Measurements from ENCODE around the gene DMBT1.

The DMBT1 gene

DNA sequence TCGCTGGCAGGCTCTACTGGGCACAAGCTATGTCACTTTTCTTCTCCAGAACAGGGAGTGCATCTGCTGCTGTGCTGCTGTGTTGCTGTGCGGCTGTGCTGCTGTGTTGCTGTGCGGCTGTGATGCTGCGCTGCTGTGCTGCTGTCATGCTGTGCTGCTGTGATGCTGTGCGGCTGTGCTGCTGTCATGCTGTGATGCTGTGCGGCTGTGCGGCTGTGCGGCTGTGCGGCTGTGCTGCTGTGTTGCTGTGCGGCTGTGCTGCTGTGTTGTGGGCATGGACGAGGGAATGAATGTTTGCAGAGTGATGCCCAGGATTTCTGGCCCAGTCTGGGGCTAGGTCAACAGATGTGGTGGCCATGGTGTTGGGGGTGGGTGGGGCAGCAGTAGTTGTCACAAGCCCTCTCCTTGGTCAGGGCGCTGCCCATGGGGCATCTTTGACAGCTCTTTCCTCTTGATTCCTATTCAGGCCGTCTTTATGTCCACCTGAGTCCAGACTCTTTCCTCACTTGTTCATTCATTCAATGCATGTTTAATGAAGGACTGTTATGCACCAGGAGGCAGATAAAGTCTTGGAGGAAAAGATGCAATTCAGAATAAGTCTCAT, 83.5 kb downstream of the DMBT1 start:
- Mint-ChIP-seq H3K4me1 (no peaks in the 10 kb centered on the region), H3K4me3 (no peak overlapping the region)

GRCh38 chr10:122646511-122647382, 86.2 kb downstream of the DMBT1 start:
- H3K27ac Mint-ChIP-seq = no peak overlapping the region
- peaks cover 7% of the 10 kb centered on the region for H3K27me3 Mint-ChIP-seq
- no peaks in the 10 kb centered on the region for H3K9me3 Mint-ChIP-seq
- H3K4me3 Mint-ChIP-seq = no peak overlapping the region
- no peaks in the 10 kb centered on the region for H3K36me3 Mint-ChIP-seq
- H3K4me1 Mint-ChIP-seq = no peaks in the 10 kb centered on the region

More for the DNA sequence above, 83.5 kb downstream of the DMBT1 start:
- no peaks in the 10 kb centered on the region for H3K9me3 Mint-ChIP-seq
- H3K27ac Mint-ChIP-seq = no peak overlapping the region
- H3K36me3 Mint-ChIP-seq = no peaks in the 10 kb centered on the region
- H3K27me3 Mint-ChIP-seq = no peaks in the 10 kb centered on the region

DNA sequence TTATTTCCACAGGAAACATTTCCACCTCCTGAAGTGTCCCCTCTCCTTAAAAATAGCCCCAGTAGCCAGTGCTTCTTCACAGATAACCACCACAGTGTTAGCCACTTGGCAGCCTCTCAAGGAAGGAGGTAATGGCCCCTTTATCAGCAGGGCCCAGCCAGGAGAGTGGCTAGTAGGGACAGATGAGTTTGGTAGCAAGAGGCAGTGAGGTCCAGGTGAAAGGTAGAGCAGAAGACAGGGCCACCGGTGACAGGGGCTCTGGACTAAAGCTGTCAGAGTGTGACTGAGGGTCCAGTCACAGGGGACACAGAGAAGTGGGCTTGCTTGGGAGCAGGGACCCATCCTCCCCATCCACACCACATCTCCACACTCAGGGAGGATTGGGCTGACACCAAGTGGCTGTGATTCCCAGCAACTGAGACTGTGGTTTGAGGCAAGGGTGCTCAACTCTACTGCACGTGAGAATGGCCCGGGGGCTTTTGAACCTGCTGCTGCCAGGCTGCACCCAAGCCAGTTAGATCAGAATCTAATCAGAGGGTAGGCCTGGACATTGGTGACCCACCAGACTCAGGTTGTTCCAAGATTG, 86.9 kb downstream of the DMBT1 start:
- H3K27ac Mint-ChIP-seq = no peak overlapping the region
- no peaks in the 10 kb centered on the region for H3K9me3 Mint-ChIP-seq
- H3K27me3 Mint-ChIP-seq = peaks cover 11% of the 10 kb centered on the region
- no peaks in the 10 kb centered on the region for H3K36me3 Mint-ChIP-seq
- H3K4me3 Mint-ChIP-seq = no peak overlapping the region
- no peaks in the 10 kb centered on the region for H3K4me1 Mint-ChIP-seq

- no peak overlapping the region for H3K4me3 Mint-ChIP-seq
- H3K27me3 Mint-ChIP-seq = peaks cover 14% of the 10 kb centered on the region
- no peak overlapping the region for H3K27ac Mint-ChIP-seq
- H3K36me3 Mint-ChIP-seq = no peaks in the 10 kb centered on the region
- H3K9me3 Mint-ChIP-seq = no peaks in the 10 kb centered on the region
- no peaks in the 10 kb centered on the region for H3K4me1 Mint-ChIP-seq
These were observed 88.3 kb downstream of the DMBT1 start for GRCh38 chr10:122648599-122649428.

GRCh38 chr10:122649903-122650302, 89.3 kb downstream of the DMBT1 start:
- Mint-ChIP-seq H3K27me3 (peaks cover 15% of the 10 kb centered on the region), H3K27ac (no peak overlapping the region), H3K36me3 (no peaks in the 10 kb centered on the region), H3K4me3 (no peak overlapping the region), H3K9me3 (no peaks in the 10 kb centered on the region), H3K4me1 (no peaks in the 10 kb centered on the region)

GRCh38 chr10:122650331-122650730, 89.8 kb downstream of the DMBT1 start:
- Mint-ChIP-seq H3K27ac (no peak overlapping the region), H3K4me3 (no peak overlapping the region), H3K4me1 (no peaks in the 10 kb centered on the region), H3K9me3 (no peaks in the 10 kb centered on the region), H3K36me3 (no peaks in the 10 kb centered on the region), H3K27me3 (peaks cover 19% of the 10 kb centered on the region)

DNA sequence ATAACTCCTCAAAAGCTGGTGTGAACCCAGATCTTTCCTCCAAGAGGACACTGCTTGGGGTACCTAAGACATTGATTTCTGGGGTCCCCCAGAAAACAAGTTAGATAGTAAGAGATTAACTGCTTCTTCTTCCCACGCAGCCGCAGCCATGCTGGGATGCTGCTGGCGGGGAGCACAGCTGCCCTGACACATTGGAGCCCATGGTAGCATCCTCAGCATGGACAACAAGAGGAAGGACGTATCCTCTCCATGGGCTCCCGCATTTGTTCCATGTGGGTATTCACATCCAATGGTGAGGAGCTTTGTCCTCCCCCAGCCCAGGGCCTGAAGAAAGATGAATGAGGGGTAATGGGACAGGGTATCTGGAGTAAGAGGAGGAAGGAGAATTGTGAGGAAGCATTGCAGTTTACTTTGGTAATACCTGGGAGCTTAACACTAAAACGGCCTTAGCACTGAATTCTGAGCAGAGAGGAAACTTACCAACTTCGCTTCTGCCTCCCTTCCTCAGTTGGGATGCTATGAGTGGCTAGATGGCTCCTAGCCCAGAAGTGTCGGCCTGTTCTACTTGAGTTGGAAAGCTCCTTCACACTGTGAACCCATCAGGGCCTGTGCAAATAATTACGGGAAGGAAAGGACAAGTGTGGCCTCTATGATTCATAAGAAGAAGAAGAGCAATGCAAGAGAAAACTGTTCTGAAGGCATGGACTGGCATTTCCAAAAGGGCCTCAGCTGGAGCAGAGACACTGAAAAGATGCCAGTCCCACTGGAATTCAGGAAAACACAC, 95.2 kb downstream of the DMBT1 start:
- Mint-ChIP-seq H3K27ac (no peak overlapping the region), H3K4me3 (no peak overlapping the region), H3K36me3 (no peaks in the 10 kb centered on the region), H3K27me3 (peaks cover 17% of the 10 kb centered on the region), H3K9me3 (no peaks in the 10 kb centered on the region), H3K4me1 (no peaks in the 10 kb centered on the region)

- Mint-ChIP-seq H3K4me1 (no peaks in the 10 kb centered on the region), H3K4me3 (no peak overlapping the region), H3K9me3 (no peaks in the 10 kb centered on the region), H3K27ac (no peak overlapping the region), H3K36me3 (no peaks in the 10 kb centered on the region), H3K27me3 (peaks cover 14% of the 10 kb centered on the region)
These were observed 95.8 kb downstream of the DMBT1 start for GRCh38 chr10:122656308-122656705.

GRCh38 chr10:122656741-122657140, 96.2 kb downstream of the DMBT1 start:
- Mint-ChIP-seq H3K4me3 (no peak overlapping the region), H3K9me3 (no peaks in the 10 kb centered on the region), H3K36me3 (no peaks in the 10 kb centered on the region), H3K27me3 (peaks cover 14% of the 10 kb centered on the region), H3K4me1 (no peaks in the 10 kb centered on the region), H3K27ac (no peak overlapping the region)

- Mint-ChIP-seq H3K4me1 (no peaks in the 10 kb centered on the region), H3K27ac (no peak overlapping the region), H3K4me3 (no peak overlapping the region), H3K9me3 (no peaks in the 10 kb centered on the region), H3K27me3 (peaks cover 10% of the 10 kb centered on the region), H3K36me3 (no peaks in the 10 kb centered on the region)
These were observed 96.7 kb downstream of the DMBT1 start for GRCh38 chr10:122657255-122657654.

GRCh38 chr10:122657729-122658128, 97.2 kb downstream of the DMBT1 start:
- Mint-ChIP-seq H3K36me3 (no peaks in the 10 kb centered on the region), H3K9me3 (no peaks in the 10 kb centered on the region), H3K4me1 (no peaks in the 10 kb centered on the region), H3K27ac (no peak overlapping the region), H3K4me3 (no peak overlapping the region), H3K27me3 (peaks cover 14% of the 10 kb centered on the region)

- Mint-ChIP-seq H3K9me3 (no peaks in the 10 kb centered on the region), H3K4me3 (no peak overlapping the region), H3K27me3 (peaks cover 10% of the 10 kb centered on the region), H3K4me1 (no peaks in the 10 kb centered on the region), H3K36me3 (no peaks in the 10 kb centered on the region), H3K27ac (no peak overlapping the region)
These were observed 97.9 kb downstream of the DMBT1 start for GRCh38 chr10:122658356-122659049.

DNA sequence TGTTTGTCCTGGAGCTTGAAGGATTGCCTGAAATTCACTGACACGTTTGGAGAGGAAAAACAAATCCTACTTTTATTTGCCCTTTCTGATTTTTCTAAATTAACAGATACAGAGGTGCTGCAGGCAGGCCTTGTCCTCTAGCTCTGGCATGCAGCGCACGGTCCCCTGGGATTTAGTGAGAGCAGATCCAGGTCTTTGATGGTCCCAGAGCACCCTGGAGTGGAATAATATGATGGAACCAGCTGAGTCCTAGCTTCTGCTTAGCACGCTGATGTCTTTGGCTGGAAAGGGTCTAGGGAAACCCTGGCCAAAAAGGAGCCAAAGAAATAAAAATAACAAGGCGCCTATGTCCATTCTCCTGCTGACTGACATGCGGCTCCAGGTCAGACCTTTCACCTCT, 98.6 kb downstream of the DMBT1 start:
- H3K4me1 Mint-ChIP-seq = no peaks in the 10 kb centered on the region
- H3K9me3 Mint-ChIP-seq = no peaks in the 10 kb centered on the region
- no peak overlapping the region for H3K4me3 Mint-ChIP-seq
- H3K27ac Mint-ChIP-seq = no peak overlapping the region
- H3K27me3 Mint-ChIP-seq = peaks cover 10% of the 10 kb centered on the region
- no peaks in the 10 kb centered on the region for H3K36me3 Mint-ChIP-seq

- Mint-ChIP-seq H3K27me3 (peaks cover 10% of the 10 kb centered on the region), H3K36me3 (no peaks in the 10 kb centered on the region), H3K9me3 (no peaks in the 10 kb centered on the region), H3K4me3 (no peak overlapping the region), H3K4me1 (no peaks in the 10 kb centered on the region), H3K27ac (no peak overlapping the region)
These were observed 99.1 kb downstream of the DMBT1 start for GRCh38 chr10:122659651-122660050.

Measured in activated naive CD4-positive, alpha-beta T cell treated with anti-CD3 and anti-CD28 coated beads, Interleukin-2, amount 50 U/mL, for 24 hours (primary cell).